ENCODE measurements around the gene PTPRK.

Gene PTPRK

DNA sequence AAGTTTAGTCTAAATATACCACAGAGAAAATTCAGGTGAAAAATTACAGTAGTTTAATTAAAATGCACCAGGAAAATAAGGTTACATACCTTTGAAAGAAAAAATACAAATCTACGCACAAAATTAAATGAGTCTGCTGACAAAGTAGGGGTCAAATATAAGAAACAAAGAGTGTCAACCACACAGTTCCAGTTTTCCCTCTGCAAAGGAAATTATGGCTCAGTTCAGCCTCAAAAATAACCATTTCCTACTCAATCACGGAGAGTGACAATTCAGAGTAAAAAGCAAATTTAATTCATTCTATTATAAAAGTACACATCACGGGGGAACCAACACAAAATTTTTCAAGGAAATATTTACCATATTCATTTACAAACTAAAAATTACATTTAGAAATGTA, 124.8 kb downstream of the PTPRK start:
- in situ Hi-C loops (cut with HindIII; ENCODE audit: low sequenced_read_pairs): no loop called here

DNA sequence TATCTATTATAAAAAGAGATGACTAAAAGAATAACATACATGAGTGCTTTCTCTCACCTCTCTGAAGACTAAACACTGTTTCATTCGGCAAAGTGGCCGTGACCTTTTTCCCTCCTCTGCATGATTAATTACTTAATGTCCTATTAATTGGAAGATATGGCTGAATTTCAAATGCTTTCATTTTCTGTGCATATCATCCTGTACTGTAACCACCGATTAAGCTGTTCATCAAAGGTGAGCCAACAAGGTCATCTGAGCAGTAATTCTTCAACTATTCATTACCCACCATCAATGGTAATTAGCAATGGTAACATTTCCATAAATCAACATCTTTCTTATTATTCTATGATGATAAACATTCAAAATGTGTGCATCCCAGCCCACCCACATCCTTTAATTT, 125.2 kb downstream of the PTPRK start:
- in situ Hi-C loops (cut with HindIII; ENCODE audit: low sequenced_read_pairs): no loop called here

DNA sequence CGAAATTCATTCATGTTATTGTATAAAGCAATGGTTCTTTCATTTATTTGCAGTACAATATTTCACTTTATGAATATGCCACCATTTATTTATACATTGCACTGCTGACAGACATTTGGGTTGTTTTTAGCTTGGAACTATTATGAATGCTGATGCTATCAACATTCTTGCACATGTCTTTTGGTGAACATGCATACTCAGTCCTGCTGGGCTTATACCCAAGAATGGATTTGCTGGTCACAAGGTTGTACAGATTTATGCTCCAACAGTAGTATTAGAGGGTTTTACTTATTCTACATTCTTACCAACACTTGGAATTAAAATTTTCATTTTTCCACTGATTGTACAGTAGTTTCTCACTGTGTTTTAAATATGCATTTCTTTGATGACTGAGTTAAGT, 126.2 kb downstream of the PTPRK start:
- in situ Hi-C loops (cut with HindIII; ENCODE audit: low sequenced_read_pairs): no loop called here

DNA sequence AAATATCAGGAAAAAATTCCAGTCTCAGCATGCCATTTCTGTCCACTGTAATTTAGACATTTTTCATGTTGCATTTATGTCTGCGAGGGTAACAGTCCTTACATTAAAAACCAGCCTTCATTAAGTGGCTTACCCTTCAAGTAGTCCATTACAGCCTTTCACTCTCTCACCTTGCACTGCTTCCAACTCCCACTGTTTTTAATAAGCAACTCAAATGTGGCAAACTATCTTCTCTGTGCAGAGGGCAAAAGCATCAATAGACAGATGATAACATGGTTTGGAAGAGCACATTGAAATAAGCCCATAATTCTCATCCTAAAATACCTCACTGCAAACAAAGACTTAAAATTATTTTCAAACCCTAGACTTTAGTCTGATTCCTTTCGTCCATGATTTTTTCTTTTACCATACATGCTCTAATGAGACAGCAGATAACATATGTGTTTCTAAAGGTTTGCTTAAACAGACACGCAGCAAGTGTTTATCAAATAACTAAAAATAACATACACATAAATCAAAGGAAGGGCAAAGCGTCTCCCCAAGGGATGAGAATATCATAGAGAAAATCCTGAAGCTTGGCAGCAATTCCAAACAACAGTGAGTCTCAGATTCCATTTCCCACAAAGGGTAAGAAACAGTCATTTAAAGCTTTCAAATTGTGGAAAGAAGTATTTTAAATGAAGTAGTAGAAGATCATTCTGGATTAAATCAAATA, 130.4 kb downstream of the PTPRK start:
- in situ Hi-C loops (cut with HindIII; ENCODE audit: low sequenced_read_pairs): no loop called here

DNA sequence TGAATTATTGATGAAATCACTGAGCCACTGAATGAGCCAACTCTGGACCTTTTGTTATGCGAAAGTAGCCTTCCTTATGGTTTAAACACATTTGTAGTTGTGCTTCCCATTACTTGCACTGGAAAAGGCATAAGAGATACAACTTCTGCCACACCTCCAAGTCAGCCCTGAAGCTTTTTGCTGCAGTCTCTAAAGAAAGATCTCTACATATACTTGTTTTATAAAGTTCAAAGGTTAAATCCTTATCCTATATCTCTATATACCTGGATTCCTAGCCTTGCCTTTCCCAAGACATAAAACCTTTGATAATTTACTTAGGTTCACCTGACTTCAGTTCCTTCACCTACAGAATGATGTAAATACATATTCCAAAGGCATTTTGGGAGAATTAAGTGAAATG, 132.0 kb downstream of the PTPRK start:
- in situ Hi-C loops (cut with HindIII; ENCODE audit: low sequenced_read_pairs): no loop called here

DNA sequence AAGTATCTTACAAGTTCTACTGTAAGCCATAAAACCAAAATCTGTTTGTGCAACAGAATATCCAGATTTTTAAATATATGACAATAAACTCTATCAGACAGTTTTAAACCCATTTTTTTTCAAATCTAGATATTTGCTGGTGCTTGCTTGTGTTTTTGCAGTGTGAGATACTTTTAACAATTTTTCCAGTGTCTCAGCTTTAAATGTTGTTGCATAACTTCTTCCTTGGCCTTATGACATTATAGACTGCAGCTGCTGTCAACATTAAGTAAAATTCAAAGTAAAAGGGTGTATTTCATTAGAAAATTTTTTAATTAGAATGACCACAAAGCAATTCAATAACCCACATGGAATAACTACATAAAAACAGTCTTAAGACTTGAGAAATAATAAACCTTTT, 139.5 kb downstream of the PTPRK start:
- in situ Hi-C loops (cut with HindIII; ENCODE audit: low sequenced_read_pairs): no loop called here

DNA sequence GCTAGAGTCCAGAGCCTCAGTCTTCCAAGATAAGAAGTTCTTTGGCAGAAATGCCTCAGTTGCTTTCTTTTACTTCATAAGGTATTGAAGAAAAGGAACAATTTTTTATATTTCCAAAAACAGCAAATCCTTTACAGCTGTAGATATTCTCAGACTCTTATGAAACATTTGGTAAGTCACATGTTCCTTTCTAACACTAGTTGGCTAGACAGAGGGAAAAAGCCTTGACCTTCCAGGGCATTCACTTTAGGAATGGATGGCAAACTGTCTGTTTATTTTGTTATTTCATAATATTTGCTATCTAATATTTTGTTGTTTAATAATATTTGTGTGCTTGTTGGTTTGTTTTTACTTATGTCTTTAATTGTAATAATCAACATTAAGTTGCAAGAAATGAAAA, 140.8 kb downstream of the PTPRK start:
- in situ Hi-C loops (cut with HindIII; ENCODE audit: low sequenced_read_pairs): no loop called here

DNA sequence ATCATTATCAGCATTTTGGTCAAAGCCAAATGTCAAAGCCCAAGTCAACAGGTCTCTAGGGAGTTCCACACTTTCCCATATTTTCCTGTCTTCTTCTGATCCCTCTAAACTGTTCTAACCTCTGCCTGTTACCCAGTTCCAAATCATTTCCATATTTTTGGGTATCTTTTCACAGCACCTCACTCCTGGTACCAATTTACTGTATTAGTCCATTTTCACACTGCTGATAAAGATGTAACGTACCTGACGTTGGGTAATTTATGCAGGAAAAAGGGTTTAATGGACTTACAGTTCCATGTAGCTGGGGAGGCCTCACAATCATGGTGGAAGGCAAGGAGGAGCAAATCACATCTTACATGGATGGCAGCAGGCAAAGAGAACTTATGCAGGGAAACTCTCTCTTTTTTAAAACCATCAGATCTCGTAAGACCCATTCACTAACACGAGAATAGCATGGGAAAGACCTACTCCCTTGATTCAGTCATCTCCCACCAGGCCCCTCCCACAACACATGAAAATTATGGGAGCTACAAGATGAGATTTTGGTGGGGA, 143.4 kb downstream of the PTPRK start:
- in situ Hi-C loops (cut with HindIII; ENCODE audit: low sequenced_read_pairs): no loop called here

DNA sequence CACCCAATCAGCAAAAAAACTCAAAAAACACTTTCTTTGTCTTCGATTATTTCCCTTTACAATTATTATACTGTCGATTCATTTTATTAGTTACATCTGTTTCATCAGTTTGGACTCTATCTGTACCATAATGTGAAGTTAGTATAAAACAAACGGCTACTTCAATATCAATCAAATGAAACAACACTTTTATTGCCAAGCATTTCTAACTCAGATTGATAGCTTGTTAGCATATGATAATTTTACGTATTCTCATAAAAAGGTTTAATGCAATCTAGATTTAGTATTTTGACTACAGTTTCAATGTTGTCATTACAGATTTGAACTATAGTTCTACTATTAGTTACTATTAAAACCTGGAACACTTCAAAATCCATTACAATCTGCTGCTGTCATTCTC, 149.3 kb downstream of the PTPRK start:
- in situ Hi-C loops (cut with HindIII; ENCODE audit: low sequenced_read_pairs): no loop called here

DNA sequence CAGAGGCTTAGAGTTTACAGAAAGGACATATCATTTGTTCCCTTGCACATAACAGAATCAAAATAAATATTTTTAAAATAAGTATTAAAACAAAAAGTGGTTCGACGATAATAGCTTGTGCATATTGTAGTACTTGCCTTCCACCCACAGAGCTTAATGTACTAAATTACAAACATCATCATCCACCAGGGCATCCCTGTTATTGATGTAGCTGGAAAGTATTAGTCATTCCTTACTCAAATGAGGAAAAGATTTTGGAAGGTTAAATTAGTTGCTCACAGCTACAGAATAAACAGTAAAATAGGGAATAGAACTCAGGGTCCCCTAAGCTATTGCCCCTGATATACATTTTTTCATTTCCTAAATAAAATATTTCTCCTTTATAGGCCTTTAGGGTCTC, 150.3 kb downstream of the PTPRK start:
- in situ Hi-C loops (cut with HindIII; ENCODE audit: low sequenced_read_pairs): no loop called here

DNA sequence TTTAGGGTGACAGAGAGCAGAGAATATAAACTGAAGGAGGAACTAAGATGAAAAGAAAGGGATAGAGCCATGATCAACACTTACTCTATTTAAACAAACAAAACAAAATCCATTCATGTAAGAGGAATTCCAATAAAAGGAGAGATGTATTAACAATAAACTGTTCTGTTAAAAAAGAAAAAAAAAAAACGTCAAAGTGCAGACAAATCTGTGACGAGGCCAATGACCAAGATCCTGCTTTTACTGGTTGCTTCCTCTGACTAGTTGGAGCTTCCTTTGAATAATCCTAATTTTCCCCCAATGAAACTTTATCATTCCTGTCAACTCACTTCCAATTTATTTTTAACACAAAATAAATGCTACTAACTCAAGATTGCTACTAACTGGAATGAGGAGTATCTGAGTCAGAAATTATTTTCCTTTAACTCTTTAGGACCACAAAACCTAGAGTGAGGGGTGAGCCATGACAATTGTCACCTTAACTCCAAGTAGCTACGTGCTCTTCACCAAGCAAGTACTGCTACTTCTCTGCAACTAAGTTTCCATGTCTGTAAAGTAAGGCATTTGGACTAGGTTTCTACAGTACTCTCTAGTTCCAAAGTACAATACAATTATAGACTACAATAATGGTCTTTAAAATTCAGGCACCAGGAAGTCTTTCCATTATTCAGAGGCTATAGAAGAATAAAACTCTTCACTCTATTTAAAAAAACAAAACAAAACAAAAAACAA, 152.0 kb downstream of the PTPRK start:
- in situ Hi-C loops (cut with HindIII; ENCODE audit: low sequenced_read_pairs): no loop called here

DNA sequence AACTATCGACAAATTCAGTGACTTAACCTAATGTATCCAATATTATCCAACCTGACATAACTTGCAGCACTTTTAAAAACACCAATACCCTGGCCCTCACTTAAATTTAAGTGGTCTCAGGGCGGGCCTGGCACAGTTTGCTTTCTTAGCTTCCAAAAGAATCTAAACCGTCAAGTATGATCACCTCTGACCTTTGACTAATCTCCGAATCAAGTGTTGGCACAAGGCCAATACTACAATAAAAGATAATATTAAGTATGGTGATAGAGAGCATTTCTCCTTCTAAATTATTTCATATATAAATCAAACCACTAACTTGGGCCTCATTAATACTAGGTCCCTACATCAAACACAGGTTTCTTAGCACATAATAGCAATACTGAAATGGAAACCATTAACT, 153.0 kb downstream of the PTPRK start:
- in situ Hi-C loops (cut with HindIII; ENCODE audit: low sequenced_read_pairs): no loop called here

DNA sequence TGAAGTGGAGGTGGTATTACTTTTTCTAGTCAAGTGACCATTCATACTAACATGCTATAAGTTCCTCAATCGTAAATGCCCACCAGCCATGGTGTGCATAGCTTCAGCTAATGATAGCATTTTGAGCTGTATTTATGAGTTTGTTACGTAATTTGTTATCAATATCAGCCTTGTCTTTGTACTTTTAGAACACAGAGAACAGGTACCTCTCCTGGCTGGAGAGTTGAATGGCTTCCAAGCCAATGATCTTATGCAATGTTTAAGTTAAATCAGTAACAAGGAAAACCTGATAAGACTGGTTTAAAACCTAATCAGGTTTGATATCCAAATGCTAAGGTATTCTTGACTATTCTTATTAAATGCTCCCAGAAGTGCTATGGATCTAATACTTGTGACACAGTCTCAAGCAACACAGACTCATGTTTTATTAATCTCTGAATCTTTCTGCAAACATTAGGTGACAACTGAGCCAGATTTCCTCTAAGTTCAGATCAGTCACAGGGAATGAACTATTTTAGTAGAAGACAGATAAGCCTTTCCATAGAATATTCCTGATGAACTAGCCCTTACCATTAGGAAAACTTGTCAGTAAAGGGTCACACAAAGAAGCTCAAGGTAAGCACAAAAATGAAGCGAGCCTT, 154.8 kb downstream of the PTPRK start:
- in situ Hi-C loops (cut with HindIII; ENCODE audit: low sequenced_read_pairs): no loop called here

DNA sequence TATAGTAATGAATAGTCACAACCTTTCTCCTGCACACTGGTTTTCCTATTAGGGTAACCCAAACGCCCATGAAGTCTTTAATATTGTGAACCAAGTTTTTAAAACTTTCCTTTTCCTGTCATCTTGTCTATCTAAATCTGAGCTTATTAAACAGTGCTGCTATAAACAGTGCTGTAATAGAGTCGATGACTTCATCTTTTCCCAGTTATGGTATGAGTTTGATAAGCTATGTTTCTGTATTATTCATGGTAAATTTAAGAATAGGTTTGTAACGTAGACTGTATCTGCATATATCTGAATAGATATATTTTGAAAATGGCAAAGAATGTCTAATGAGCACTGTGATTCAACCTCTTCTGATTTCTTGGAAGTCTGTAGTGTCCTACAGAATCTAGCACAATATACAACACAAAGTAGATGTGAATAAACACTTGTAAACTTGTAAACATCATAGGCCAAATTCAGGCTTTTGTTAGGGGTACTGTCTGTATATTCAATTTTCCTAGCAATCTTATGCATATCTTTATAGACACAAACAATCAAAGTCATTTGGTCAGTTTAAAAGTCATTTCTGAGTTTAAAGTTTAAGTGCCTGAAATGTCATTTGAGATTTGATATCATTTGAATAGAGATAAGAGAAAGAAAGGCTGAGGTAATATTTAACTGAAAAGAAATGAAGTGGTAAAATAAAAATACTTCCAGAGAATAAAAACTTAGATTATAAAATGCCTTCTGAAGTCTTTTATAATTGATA, 155.5 kb downstream of the PTPRK start:
- in situ Hi-C loops (cut with HindIII; ENCODE audit: low sequenced_read_pairs): no loop called here

DNA sequence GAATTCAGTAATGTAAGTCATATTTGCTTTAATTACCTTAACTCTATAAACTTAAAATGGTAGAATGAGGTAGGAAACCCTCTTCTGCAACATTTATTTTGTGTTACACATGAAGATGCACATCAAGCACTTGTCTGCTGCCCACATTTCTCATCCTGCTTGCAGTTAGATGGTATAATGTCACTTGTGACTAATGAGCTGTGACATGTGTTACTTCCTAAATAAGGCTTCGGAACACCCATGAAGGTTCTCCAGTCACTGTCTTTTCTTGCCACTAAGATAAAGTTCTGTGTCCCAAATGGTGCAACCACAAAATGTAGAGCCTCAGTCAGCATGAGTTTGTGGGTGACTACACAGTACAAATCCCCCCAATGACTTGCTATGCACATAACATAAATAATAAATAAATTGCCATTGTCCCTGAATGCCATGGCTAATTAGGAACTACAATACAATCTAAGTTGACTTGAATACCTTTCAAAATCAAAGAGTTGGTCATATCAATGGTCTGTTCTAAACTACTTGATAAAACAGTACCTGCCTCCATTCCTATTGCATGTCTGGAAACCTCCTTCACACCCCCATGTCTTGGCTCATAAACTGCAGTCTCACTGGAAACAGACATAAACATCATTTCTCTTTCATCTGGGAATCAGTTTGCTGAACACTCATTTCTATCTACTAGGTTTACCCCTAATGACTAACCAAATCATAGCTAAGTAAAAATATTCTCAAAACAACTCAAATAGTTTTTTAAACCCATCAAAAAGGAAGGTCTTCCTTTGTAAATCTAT, 157.2 kb downstream of the PTPRK start:
- in situ Hi-C loops (cut with HindIII; ENCODE audit: low sequenced_read_pairs): no loop called here

DNA sequence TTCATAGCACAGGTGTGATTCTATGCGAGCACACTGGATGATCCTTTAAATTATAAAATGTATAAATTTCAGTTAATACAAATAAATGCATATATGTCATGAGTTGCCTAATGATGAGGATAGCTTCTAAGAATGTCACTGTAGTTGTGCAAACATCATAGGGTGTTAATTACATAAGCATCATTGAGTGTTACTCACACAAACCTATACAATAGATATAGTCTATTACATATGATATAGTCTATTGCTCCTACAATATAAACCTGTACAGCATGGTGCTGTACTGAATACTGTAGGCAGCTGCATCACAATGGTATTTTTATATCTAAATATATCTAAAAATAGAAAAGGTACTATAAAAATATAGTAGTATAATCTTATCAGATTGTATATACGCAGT, 159.0 kb downstream of the PTPRK start:
- in situ Hi-C loops (cut with HindIII; ENCODE audit: low sequenced_read_pairs): no loop called here

DNA sequence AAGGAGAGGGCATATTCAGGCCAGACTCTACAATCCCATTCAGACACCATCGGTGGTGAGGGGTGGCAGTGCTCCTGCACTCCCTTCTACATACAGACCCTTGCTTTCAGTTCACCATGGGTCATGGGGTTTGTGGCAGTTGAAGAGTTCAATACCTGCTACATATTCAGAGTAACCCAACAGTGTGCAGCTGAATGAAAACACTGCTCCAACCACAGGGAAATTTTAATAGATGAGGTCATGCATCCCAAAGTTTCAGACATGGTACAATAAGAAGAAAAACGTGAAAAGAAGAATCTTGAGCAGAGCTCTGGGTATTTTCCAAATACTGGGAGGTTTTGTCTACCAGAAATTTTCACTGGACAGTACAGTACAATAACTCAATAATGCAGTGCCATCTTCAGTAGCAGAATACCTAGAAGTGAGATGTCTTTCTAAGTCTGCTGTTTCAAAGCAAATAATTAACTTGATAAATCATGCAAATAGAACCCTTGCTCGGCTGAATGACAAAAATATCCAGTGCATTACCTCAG, 162.1 kb downstream of the PTPRK start:
- in situ Hi-C loops (cut with HindIII; ENCODE audit: low sequenced_read_pairs): no loop called here

DNA sequence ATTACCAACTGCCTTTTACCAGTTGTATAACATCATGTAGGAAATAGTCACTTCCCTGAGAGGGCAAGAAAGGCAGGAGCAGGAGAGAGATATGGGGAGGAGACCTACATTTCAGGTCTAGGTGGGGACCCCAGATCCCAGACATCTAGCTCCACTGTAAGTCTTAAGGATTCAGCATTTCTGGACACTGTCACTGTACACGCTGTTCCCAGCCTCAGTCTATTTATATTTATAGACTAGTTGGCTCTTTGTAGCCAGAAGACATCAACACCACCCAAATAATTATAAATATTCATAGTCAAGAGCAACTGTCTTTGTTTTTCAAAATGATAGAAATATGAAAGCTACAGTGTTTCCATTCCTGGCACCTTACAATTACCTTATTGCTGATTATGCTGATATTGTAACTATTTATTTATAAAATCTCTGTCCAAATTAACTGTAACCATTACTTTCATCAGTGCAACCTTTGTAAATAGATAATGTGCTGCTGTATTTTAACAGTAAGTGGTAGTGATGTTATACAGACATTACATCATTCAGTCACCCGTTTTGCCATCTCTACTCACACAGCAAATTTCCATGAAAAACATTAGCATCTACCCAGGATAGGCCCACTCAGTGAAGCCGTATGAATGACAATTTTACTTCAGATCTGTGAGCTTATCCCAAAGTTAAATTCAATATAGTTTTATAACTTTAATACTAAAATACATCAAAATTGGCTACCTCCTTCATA, 162.8 kb downstream of the PTPRK start:
- in situ Hi-C loops (cut with HindIII; ENCODE audit: low sequenced_read_pairs): no loop called here

DNA sequence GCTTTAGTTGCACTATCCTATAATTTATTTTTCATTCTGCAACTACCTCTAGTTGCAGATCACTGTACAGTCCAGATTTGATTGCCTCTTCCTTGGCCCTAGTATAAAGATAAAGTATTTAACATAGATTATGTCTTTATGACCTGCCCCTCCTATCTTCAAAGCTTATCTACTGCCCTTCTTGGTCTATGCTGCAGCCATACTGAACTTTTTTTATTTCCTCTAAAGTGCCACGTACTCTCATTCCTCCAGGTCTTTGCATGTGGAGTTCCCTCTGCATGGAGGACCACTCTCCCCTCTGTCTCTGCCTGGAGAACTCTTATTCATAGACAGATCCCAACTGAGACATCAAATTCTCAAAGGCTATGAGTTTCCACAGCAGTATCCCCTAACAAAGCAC, 168.0 kb downstream of the PTPRK start:
- in situ Hi-C loops (cut with HindIII; ENCODE audit: low sequenced_read_pairs): no loop called here

DNA sequence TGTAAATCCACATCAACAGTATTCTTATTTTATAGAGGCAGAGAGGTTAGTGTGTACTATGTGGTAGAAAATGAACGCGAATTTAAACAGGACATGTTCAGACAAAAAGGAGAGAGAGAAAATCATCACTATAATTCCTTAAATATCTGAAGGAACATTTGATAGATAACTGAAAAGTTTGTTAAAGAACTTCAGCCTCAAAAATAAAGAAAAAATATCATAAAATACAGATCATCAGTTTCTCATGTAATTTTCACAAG, 169.2 kb downstream of the PTPRK start:
- in situ Hi-C loops (cut with HindIII; ENCODE audit: low sequenced_read_pairs): no loop called here
